Measurements from ENCODE around the gene THADA. TPM values are rescaled to one million over a fixed set of nuclear protein-coding genes. Genes with fewer than 3 reads are reported as not detected.

Gene THADA, protein sequence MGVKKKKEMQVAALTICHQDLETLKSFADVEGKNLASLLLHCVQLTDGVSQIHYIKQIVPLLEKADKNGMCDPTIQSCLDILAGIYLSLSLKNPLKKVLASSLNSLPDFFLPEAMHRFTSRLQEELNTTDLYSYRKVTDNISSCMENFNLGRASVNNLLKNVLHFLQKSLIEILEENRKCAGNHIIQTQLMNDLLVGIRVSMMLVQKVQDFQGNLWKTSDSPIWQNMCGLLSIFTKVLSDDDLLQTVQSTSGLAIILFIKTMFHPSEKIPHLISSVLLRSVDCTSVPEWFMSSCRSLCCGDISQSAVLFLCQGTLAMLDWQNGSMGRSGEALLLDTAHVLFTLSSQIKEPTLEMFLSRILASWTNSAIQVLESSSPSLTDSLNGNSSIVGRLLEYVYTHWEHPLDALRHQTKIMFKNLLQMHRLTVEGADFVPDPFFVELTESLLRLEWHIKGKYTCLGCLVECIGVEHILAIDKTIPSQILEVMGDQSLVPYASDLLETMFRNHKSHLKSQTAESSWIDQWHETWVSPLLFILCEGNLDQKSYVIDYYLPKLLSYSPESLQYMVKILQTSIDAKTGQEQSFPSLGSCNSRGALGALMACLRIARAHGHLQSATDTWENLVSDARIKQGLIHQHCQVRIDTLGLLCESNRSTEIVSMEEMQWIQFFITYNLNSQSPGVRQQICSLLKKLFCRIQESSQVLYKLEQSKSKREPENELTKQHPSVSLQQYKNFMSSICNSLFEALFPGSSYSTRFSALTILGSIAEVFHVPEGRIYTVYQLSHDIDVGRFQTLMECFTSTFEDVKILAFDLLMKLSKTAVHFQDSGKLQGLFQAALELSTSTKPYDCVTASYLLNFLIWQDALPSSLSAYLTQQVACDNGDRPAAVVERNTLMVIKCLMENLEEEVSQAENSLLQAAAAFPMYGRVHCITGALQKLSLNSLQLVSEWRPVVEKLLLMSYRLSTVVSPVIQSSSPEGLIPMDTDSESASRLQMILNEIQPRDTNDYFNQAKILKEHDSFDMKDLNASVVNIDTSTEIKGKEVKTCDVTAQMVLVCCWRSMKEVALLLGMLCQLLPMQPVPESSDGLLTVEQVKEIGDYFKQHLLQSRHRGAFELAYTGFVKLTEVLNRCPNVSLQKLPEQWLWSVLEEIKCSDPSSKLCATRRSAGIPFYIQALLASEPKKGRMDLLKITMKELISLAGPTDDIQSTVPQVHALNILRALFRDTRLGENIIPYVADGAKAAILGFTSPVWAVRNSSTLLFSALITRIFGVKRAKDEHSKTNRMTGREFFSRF (N-terminal part only)
- total RNA-seq = 22.6 and 28.7 TPM in 2 replicates

DNA sequence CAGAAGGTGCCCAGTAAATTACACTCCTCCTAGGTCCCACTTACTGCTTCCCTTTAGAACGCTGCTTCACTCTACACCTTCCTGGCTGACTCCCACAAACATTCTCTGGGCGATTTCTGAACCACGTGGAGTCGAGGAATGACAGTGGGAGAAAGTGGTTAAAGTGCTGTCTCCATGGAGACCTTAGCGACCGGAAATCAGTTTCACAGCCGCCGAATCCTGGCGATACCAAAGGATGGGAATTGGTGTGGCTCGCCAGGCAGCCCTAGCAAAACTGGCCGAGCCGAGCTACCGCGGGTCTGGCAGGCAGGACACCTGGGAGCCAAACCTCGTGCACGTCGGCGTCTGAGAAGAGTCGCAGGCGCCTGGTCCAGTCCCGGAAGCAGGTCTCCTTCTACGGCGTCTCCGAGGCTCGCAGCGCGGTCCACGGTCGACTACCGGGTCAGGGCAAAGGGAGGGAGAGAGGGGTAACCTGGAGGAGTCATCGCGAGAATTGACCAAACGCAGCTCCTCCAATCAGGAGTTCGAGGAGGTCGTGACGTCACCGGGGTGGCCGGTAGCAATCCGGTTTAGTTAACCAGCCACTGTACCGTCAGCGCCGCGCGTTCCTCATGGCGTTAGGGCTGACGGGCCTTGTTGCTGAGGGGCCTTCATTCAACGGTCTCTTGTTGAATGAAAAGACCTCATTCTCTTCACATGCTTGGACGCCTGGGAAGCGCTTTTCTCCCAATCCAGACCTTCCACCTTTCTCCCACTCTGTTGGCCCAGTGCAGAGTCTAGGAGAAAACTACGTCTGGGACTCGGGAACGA is at the start of gene THADA:
TSS of gene THADA (minus strand) at position 436 of the 810 bp plus-strand sequence. CDS start 3,646 bp downstream, outside the sequence.

DNA sequence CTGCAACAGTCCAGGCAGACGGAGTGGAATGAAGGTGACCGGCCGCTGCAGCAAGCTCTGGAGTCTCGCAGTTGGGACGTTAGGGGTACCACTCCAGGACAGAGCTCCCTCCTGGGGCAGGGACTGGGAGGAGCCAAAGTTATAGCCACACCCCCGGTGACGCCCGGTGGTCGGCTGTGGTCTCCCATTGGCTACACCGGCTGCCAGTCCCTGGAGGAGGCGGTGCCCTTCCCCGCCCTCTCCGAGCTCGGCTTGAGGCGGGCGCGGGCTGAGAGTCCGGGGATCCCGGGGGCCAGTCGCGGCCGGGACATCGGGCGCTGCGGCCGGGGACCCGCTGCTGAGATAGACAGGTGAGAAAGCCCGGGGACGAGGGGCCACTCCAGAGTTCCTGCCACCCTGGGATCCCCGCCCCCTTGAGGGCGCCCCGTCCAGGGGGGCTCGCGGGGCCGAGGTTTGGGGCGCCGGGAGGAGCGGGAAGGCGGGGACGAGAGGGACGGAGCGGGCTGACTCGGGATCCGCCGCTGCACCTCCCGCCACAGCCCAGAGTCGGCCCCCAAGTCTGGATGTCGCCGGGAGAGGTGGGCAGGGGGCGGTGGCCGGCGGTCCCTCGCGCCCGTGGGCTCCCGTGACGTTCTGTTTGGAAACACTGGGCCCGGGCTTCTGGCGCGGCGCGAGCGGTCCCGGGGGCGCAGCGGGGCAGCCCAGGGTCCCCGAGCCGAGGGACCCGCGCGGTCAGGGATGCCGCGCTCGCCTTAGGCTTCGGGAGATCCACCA is 41.4 kb upstream of the THADA start, which contains the start of gene PLEKHH2:
TSS of gene PLEKHH2 (plus strand) at position 231 of the 774 bp plus-strand sequence. CDS start 7,414 bp downstream, outside the sequence.

DNA sequence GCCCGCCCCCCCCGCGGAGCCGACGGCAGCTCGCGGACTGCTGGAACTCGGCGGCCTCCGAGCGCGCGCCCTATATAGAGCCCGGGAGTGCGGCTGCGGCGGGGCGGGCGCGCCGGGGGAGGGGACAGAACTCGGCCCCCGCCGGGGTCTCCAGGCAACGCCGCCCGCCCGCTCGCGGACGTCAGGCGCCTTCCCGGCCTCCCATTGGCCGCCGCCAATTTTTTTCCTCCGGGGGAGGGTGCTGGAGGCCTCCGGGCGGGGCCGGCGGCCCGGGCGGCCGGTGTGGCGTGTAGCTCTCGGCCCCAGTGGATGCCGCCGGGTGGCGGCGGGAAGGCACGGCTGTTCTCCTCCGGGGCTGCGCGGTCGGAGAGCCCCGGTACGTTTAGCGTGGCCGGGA is 369.3 kb downstream of the THADA start, which contains the start of gene ZFP36L2:
TSS of gene ZFP36L2 (minus strand) at position 49 of the 397 bp plus-strand sequence. CDS start 291 bp downstream, outside the sequence.

Other genes starting within 250 kb of the THADA start
- gene PLEKHH2, start 41.2 kb upstream of the THADA start, total RNA-seq = 1.7 and 1.9 TPM in 2 replicates
- gene C1GALT1C1L, start 80.4 kb upstream of the THADA start, total RNA-seq = not detected in 2 replicates
- 11.1 and 14.9 TPM in 2 replicates for gene DYNC2LI1, start 178.0 kb upstream of the THADA start, total RNA-seq
- gene ABCG5, start 242.8 kb upstream of the THADA start, total RNA-seq = not detected in 2 replicates
- under 0.01 TPM in 1 of 2 replicates, not detected in the other for gene ABCG8, start 242.9 kb upstream of the THADA start, total RNA-seq

Data from tracheal epithelial cell (primary cell).